IMR-90 (cell line): ENCODE measurements around the gene MTHFSD. TPM values are rescaled to one million over a fixed set of nuclear protein-coding genes. Genes with fewer than 3 reads are reported as not detected.

ENCODE experiments used
- ATAC-seq: fragments of 200-7000 bp; cut with Tn5 transposase; 2 replicates; pipeline ENCODE4 v1.9.1; 2020; ENCODE audit warnings: low read depth, mild to moderate bottlenecking, moderate library complexity
- BruUV-seq: library from RNA; stranded (reverse); fragments of 400-500 nt; replicated peaks from 2 replicates; lab custom pipeline; 2021; lab: Mats Ljungman, UMichigan
- CTCF ChIA-PET: fragments of 300-600 bp; formaldehyde crosslinking; extraction: SDS; loops from one replicate; lab custom pipeline; 2021; ENCODE audit warnings: antibody characterized with exemption; lab: Yijun Ruan, JAX
- POLR2A ChIA-PET: fragments of 300-600 bp; sonication (Branson Sonifier 250); formaldehyde crosslinking; loops from one replicate; lab custom pipeline; 2022; ENCODE audit warnings: antibody characterized with exemption; ENCODE audit not compliant: unreplicated experiment; lab: Charles Lee
- DNase-seq: peaks from one replicate; pipeline ENCODE4 v3.0.0; 2013
- H2AFZ ChIP-seq: replicated peaks from 2 replicates; pipeline ENCODE3; 2013; ENCODE audit warnings: low read length, mild to moderate bottlenecking; ENCODE audit not compliant: poor library complexity
- H2AK5ac ChIP-seq: 2 replicates; pipeline ENCODE4 v1.6.1; 2013; ENCODE audit warnings: low read depth, low read length, inconsistent platforms
- H2AK9ac ChIP-seq: replicated peaks from 2 replicates; pipeline ENCODE3; 2013; ENCODE audit warnings: mild to moderate bottlenecking, low read depth, low read length, moderate library complexity; ENCODE audit not compliant: poor library complexity
- H2BK120ac ChIP-seq: 2 replicates; pipeline ENCODE4 v1.6.1; 2013; ENCODE audit warnings: low read depth, low read length, inconsistent platforms
- H2BK15ac ChIP-seq: 3 replicates; pipeline ENCODE4 v1.6.1; 2013; ENCODE audit warnings: low read depth, low read length, inconsistent platforms
- H2BK20ac ChIP-seq: 2 replicates; pipeline ENCODE4 v1.6.1; 2013; ENCODE audit warnings: low read depth, mild to moderate bottlenecking, inconsistent platforms, low read length, moderate library complexity
- H2BK5ac ChIP-seq: 2 replicates; pipeline ENCODE4 v1.6.1; 2013; ENCODE audit warnings: mild to moderate bottlenecking, low read depth, low read length, inconsistent platforms; ENCODE audit not compliant: poor library complexity, severe bottlenecking
- H3K14ac ChIP-seq: replicated peaks from 2 replicates; pipeline ENCODE4 v1.6.1; 2013; ENCODE audit warnings: low read depth, low read length, inconsistent platforms
- H3K18ac ChIP-seq: 2 replicates; pipeline ENCODE4 v1.6.1; 2013; ENCODE audit warnings: low read depth, low read length, control low read depth
- H3K23ac ChIP-seq: 2 replicates; pipeline ENCODE4 v1.6.1; 2013; ENCODE audit warnings: low read depth, low read length, inconsistent platforms
- H3K27ac ChIP-seq: 2 replicates; pipeline ENCODE4 v1.5.1; 2013; ENCODE audit warnings: mild to moderate bottlenecking, control low read depth, low read length; ENCODE audit not compliant: insufficient read depth
- H3K27me3 ChIP-seq: 2 replicates; pipeline ENCODE4 v1.6.1; 2013; ENCODE audit warnings: low read length; ENCODE audit not compliant: control insufficient read depth, insufficient read depth
- H3K36me3 ChIP-seq: 2 replicates; pipeline ENCODE4 v1.6.1; 2013; ENCODE audit warnings: low read length, mixed read lengths; ENCODE audit not compliant: control insufficient read depth, insufficient read depth
- H3K4ac ChIP-seq: 2 replicates; pipeline ENCODE4 v1.6.1; 2013; ENCODE audit warnings: low read depth, low read length, inconsistent platforms
- H3K4me1 ChIP-seq: 2 replicates; pipeline ENCODE4 v1.6.1; 2013; ENCODE audit warnings: low read length, mixed read lengths; ENCODE audit not compliant: control insufficient read depth, insufficient read depth
- H3K4me2 ChIP-seq: 2 replicates; pipeline ENCODE4 v1.6.1; 2013; ENCODE audit warnings: low read depth, mild to moderate bottlenecking, control low read depth, low read length, moderate library complexity
- H3K4me3 ChIP-seq: 2 replicates; pipeline ENCODE4 v1.5.1; 2013; ENCODE audit warnings: low read depth, mild to moderate bottlenecking, control low read depth, low read length, moderate library complexity; ENCODE audit not compliant: insufficient read depth
- H3K56ac ChIP-seq: 2 replicates; pipeline ENCODE4 v1.6.1; 2013; ENCODE audit warnings: low read length, inconsistent platforms; ENCODE audit not compliant: insufficient read depth; ENCODE audit errors: extremely low read depth
- H3K79me1 ChIP-seq, 2 experiments: 2 replicates each; pipeline ENCODE4 v1.6.1; 2013; ENCODE audit warnings: low read length in 2 of 2, inconsistent platforms in 1 of 2, low read depth in 1 of 2
- H3K9ac ChIP-seq: 2 replicates; pipeline ENCODE4 v1.6.1; 2013; ENCODE audit warnings: low read depth, low read length, control low read depth
- H3K9me1 ChIP-seq: 2 replicates; pipeline ENCODE4 v1.6.1; 2013; ENCODE audit warnings: low read length, inconsistent platforms; ENCODE audit not compliant: insufficient read depth
- H3K9me3 ChIP-seq: 2 replicates; pipeline ENCODE4 v1.6.1; 2013; ENCODE audit warnings: low read length; ENCODE audit not compliant: control insufficient read depth, insufficient read depth
- H4K20me1 ChIP-seq: 2 replicates; pipeline ENCODE4 v1.6.1; 2013; ENCODE audit warnings: low read length, inconsistent platforms; ENCODE audit not compliant: insufficient read depth
- H4K5ac ChIP-seq: 2 replicates; pipeline ENCODE4 v1.6.1; 2013; ENCODE audit warnings: mild to moderate bottlenecking, low read depth, low read length, control low read depth
- H4K8ac ChIP-seq, 2 experiments: 2 replicates each; pipeline ENCODE4 v1.6.1; 2013; ENCODE audit warnings: low read depth in 2 of 2, low read length in 2 of 2, control low read depth in 1 of 2, inconsistent platforms in 1 of 2
- H4K91ac ChIP-seq: 2 replicates; pipeline ENCODE4 v1.6.1; 2013; ENCODE audit warnings: low read depth, low read length, inconsistent platforms; ENCODE audit not compliant: insufficient read depth
- BHLHE40 ChIP-seq: fragments of 150-350 bp; IDR thresholded peaks from 2 replicates; pipeline ENCODE4 v1.6.1; 2016; ENCODE audit warnings: mild to moderate bottlenecking, low read depth, low read length
- CEBPB ChIP-seq: IDR thresholded peaks from 2 replicates; pipeline ENCODE4 v1.6.1; 2012; ENCODE audit warnings: low read depth, low read length, improper control_type of control experiment
- CHD1 ChIP-seq: IDR thresholded peaks from 2 replicates; pipeline ENCODE4 v1.6.1; 2012; ENCODE audit warnings: low read depth, low read length, improper control_type of control experiment
- CTCF ChIP-seq: conservative IDR thresholded peaks from 2 replicates; pipeline ENCODE4 v1.5.1; 2012; ENCODE audit warnings: mild to moderate bottlenecking, low read depth, low read length, improper control_type of control experiment
- FOS ChIP-seq: fragments of 150-350 bp; IDR thresholded peaks from 2 replicates; pipeline ENCODE4 v1.6.1; 2016; ENCODE audit warnings: low read depth, low read length
- MAFK ChIP-seq: IDR thresholded peaks from 2 replicates; pipeline ENCODE4 v1.6.1; 2012; ENCODE audit warnings: low read depth, low read length, improper control_type of control experiment
- MAZ ChIP-seq: IDR thresholded peaks from 2 replicates; pipeline ENCODE4 v1.6.1; 2012; ENCODE audit warnings: low read depth, mild to moderate bottlenecking, low read length, improper control_type of control experiment, moderate library complexity, borderline replicate concordance
- MXI1 ChIP-seq: IDR thresholded peaks from 2 replicates; pipeline ENCODE4 v1.6.1; 2012; ENCODE audit warnings: low read depth, mild to moderate bottlenecking, low read length, moderate library complexity, borderline replicate concordance
- RCOR1 ChIP-seq: IDR thresholded peaks from 2 replicates; pipeline ENCODE4 v1.6.1; 2012; ENCODE audit warnings: mild to moderate bottlenecking, low read length, improper control_type of control experiment; ENCODE audit not compliant: insufficient replicate concordance
- SMC3 ChIP-seq: fragments of 150-350 bp; IDR thresholded peaks from 2 replicates; pipeline ENCODE4 v1.6.1; 2016; ENCODE audit warnings: low read depth, mild to moderate bottlenecking, antibody characterized with exemption, low read length, moderate library complexity
- WGBS, 2 experiments: methylation state at CpG; one replicate each; pipeline versions ENCODE4 v1.1.5 to v1.1.7; 2013; ENCODE audit warnings: missing lambda C conversion rate in 2 of 2; ENCODE audit not compliant: insufficient read length in 1 of 2; ENCODE audit errors: extremely low coverage in 2 of 2; 5-methylcytosine and 5-hydroxymethylcytosine counted together
- dilution Hi-C: fragments of 300-500 bp; cut with HindIII; formaldehyde crosslinking; loops from one replicate; pipeline ENCODE4 v1.14.3; 2018; ENCODE audit warnings: low sequenced_read_pairs; ENCODE audit not compliant: unreplicated experiment
- in situ Hi-C: fragments of 300-500 bp; cut with MboI; formaldehyde crosslinking; loops from 3 replicates; pipeline ENCODE4 v1.14.3; 2019; ENCODE audit warnings: low sequenced_read_pairs, inconsistent platforms, mixed read lengths
- intact Hi-C: fragments of 100-400 bp; cut with micrococcal nuclease; formaldehyde crosslinking; loops from 2 replicates; pipeline ENCODE4 v1.10.0; 2022
- polyA plus RNA-seq, 3 experiments: library from polyadenylated mRNA; depleted of rRNA; stranded (reverse); fragments of >200 nt; gene quantifications; 2 replicates each; pipeline ENCODE4 v1.2.3, GENCODE V29; 2012; ENCODE audit warnings: low replicate concordance in 1 of 3
- total RNA-seq: library from RNA; depleted of rRNA; stranded (reverse); fragments of >200 nt; gene quantifications from 2 replicates; pipeline ENCODE4 v1.2.3, GENCODE V29; 2012

MTHFSD gene
- total and polyA plus RNA-seq, 2 of the 4 experiments (the other 2 are of a cell fraction), result 8.2 to 16.8 TPM

GRCh38 chr16:86541560-86541959 lies 13.5 kb downstream of the MTHFSD start:
- WGBS, 2 experiments, result 94% methylated on average over 4 of the region's 11 CpGs; no CpG with 5 or more reads in 1 of the 2 experiments
- Histone ChIP-seq H2BK5ac (no peak overlapping the region), H3K79me1 (peaks cover 0 to 8% of the 10 kb centered on the region in 2 experiments; a peak in 1 of 4 replicates), H3K4me2 (no peak overlapping the region), H4K8ac (no peak overlapping the region), H3K9ac (no peak overlapping the region), H2AK9ac (no peak overlapping the region), H4K5ac (no peak overlapping the region), H3K36me3 (peaks cover 62% of the 10 kb centered on the region), H3K4me3 (no peak overlapping the region), H3K27ac (no peak overlapping the region), H2BK120ac (no peak overlapping the region), H4K20me1 (no peaks in the 10 kb centered on the region), H2AK5ac (no peak overlapping the region), H2AFZ (no peak overlapping the region), H4K91ac (no peak overlapping the region), H3K27me3 (no peaks in the 10 kb centered on the region), H3K9me1 (no peaks in the 10 kb centered on the region), H3K14ac (no peak overlapping the region), H3K18ac (no peak overlapping the region), H2BK20ac (no peak overlapping the region), H3K4ac (no peak overlapping the region), H3K56ac (no peak overlapping the region), H3K4me1 (no peaks in the 10 kb centered on the region), H3K23ac (no peak overlapping the region), H3K9me3 (no peaks in the 10 kb centered on the region), H2BK15ac (no peak overlapping the region)
- BruUV-seq, result no TSS peak
- intact Hi-C loops (no loop called here), in situ Hi-C loops (no loop called here), dilution Hi-C loops (no loop called here)
- TF ChIP-seq CEBPB, result no peak
- no peak for TF ChIP-seq CHD1
- TF ChIP-seq FOS, result no peak
- TF ChIP-seq MXI1, result no peak
- no peak for TF ChIP-seq CTCF
- TF ChIP-seq MAZ, result no peak
- no peak for TF ChIP-seq BHLHE40
- no peak for TF ChIP-seq RCOR1
- no peak for TF ChIP-seq MAFK
- no peak for TF ChIP-seq SMC3
- ChIA-PET CTCF (interaction anchor here (0.6 kb wide), 1 partner anchor 21 kb away, joined by 4 read pairs; no protein-coding TSS in a partner anchor), POLR2A (no interaction called here)
- ATAC-seq (no peak), DNase-seq (no peak)
